HEK293T (cell line): Measurements from ENCODE around the gene SELENOP.

Experiments
- CTCF ChIA-PET: fragments of 350-600 bp; formaldehyde crosslinking; extraction: SDS; loops from one replicate; lab custom pipeline; 2021; ENCODE audit warnings: antibody characterized with exemption, inconsistent platforms; lab: Yijun Ruan, JAX
- POLR2A ChIA-PET: fragments of 350-600 bp; formaldehyde crosslinking; extraction: SDS; loops from one replicate; lab custom pipeline; 2020; ENCODE audit warnings: antibody characterized with exemption, inconsistent platforms; lab: Yijun Ruan, JAX
- DNase-seq: peaks from one replicate; pipeline ENCODE4 v3.0.0; 2012; ENCODE audit warnings: mixed read lengths; ENCODE audit errors: extremely low spot score
- ARNT ChIP-seq: fragments of 450-650 bp; IDR thresholded peaks from 2 replicates; pipeline ENCODE4 v1.6.1; 2017; ENCODE audit warnings: mild to moderate bottlenecking
- BHLHE40 ChIP-seq: fragments of 450-650 bp; IDR thresholded peaks from 2 replicates; pipeline ENCODE4 v1.6.1; 2016; ENCODE audit warnings: mild to moderate bottlenecking, moderate library complexity, borderline replicate concordance
- CTBP1 ChIP-seq: fragments of 450-650 bp; IDR thresholded peaks from 2 replicates; pipeline ENCODE4 v1.6.1; 2016; ENCODE audit warnings: borderline replicate concordance
- ELF4 ChIP-seq: fragments of 450-650 bp; IDR thresholded peaks from 2 replicates; pipeline ENCODE4 v1.6.1; 2017; ENCODE audit warnings: antibody characterized with exemption
- FOXA1 ChIP-seq: fragments of 450-650 bp; IDR thresholded peaks from 2 replicates; pipeline ENCODE4 v1.6.1; 2016; ENCODE audit warnings: mild to moderate bottlenecking
- FOXK2 ChIP-seq: fragments of 450-650 bp; IDR thresholded peaks from 2 replicates; pipeline ENCODE4 v1.6.1; 2016; ENCODE audit warnings: mild to moderate bottlenecking
- FOXM1 ChIP-seq: fragments of 450-650 bp; IDR thresholded peaks from 2 replicates; pipeline ENCODE4 v1.6.1; 2017; ENCODE audit warnings: mild to moderate bottlenecking, borderline replicate concordance
- HDGF ChIP-seq: fragments of 450-650 bp; IDR thresholded peaks from 2 replicates; pipeline ENCODE4 v1.6.1; 2017; ENCODE audit warnings: antibody characterized with exemption, borderline replicate concordance
- L3MBTL2 ChIP-seq: fragments of 450-650 bp; conservative IDR thresholded peaks from 2 replicates; pipeline ENCODE4 v1.6.1; 2016; ENCODE audit warnings: mild to moderate bottlenecking
- LEF1 ChIP-seq: fragments of 450-650 bp; IDR thresholded peaks from 2 replicates; pipeline ENCODE4 v1.6.1; 2017; ENCODE audit warnings: mild to moderate bottlenecking, borderline replicate concordance
- NFRKB ChIP-seq: fragments of 450-650 bp; IDR thresholded peaks from 2 replicates; pipeline ENCODE4 v1.6.1; 2016; ENCODE audit warnings: mild to moderate bottlenecking, moderate library complexity
- PKNOX1 ChIP-seq: fragments of 450-650 bp; IDR thresholded peaks from 2 replicates; pipeline ENCODE4 v1.6.1; 2016
- SP1 ChIP-seq: fragments of 450-650 bp; IDR thresholded peaks from 2 replicates; pipeline ENCODE4 v1.6.1; 2017
- SUZ12 ChIP-seq: fragments of 450-650 bp; IDR thresholded peaks from 2 replicates; pipeline ENCODE4 v1.6.1; 2016; ENCODE audit warnings: mild to moderate bottlenecking
- TARDBP ChIP-seq: fragments of 450-650 bp; IDR thresholded peaks from 2 replicates; pipeline ENCODE4 v1.6.1; 2016
- ZNF384 ChIP-seq: fragments of 450-650 bp; IDR thresholded peaks from 2 replicates; pipeline ENCODE4 v1.6.1; 2016

Gene SELENOP

GRCh38 chr5:42785756-42786155 lies 25.9 kb downstream of the SELENOP start:
- no peak for DNase-seq
- ChIA-PET POLR2A (no interaction called here), CTCF (no interaction called here)
- no peak for TF ChIP-seq L3MBTL2
- TF ChIP-seq LEF1, result no peak
- no peak for TF ChIP-seq PKNOX1
- no peak for TF ChIP-seq NFRKB
- no peak for TF ChIP-seq SUZ12
- TF ChIP-seq TARDBP, result no peak

- no peak for DNase-seq
- TF ChIP-seq NFRKB (no peak), LEF1 (no peak), L3MBTL2 (no peak), FOXA1 (no peak), ZNF384 (no peak), PKNOX1 (no peak), SUZ12 (no peak), SP1 (no peak), FOXK2 (no peak), ARNT (no peak), FOXM1 (no peak), HDGF (no peak), BHLHE40 (no peak), TARDBP (no peak)
- ChIA-PET CTCF (no interaction called here), POLR2A (no interaction called here)
These were observed 27.6 kb downstream of the SELENOP start for GRCh38 chr5:42784132-42784531.

- TF ChIP-seq HDGF (no peak), ELF4 (no peak), FOXM1 (no peak), SUZ12 (no peak), LEF1 (no peak), TARDBP (no peak), NFRKB (no peak), PKNOX1 (no peak), L3MBTL2 (no peak)
- ChIA-PET POLR2A (no interaction called here), CTCF (interaction anchor here (1.0 kb wide), 1 partner anchor 724 kb away, joined by 3 read pairs; no protein-coding TSS in a partner anchor)
- DNase-seq, result no peak
These were observed 30.1 kb downstream of the SELENOP start for GRCh38 chr5:42781584-42781983.

GRCh38 chr5:42779083-42779482 lies 32.6 kb downstream of the SELENOP start:
- CTCF ChIA-PET, result no interaction called here
- TF ChIP-seq SP1 (no peak), ARNT (no peak), ZNF384 (no peak), HDGF (no peak), BHLHE40 (no peak), ELF4 (no peak), FOXA1 (no peak), SUZ12 (no peak), PKNOX1 (no peak), NFRKB (no peak), FOXK2 (no peak), CTBP1 (no peak), L3MBTL2 (no peak), TARDBP (no peak)
- no peak for DNase-seq
- POLR2A ChIA-PET, result no interaction called here

- no peak for DNase-seq
- TF ChIP-seq ELF4 (no peak), SUZ12 (no peak), ZNF384 (no peak), ARNT (no peak), LEF1 (no peak), CTBP1 (no peak), FOXK2 (no peak), HDGF (no peak)
- ChIA-PET POLR2A (no interaction called here), CTCF (no interaction called here)
These were observed 39.3 kb downstream of the SELENOP start for GRCh38 chr5:42772265-42772993.

GRCh38 chr5:42770003-42770402 lies 41.7 kb downstream of the SELENOP start:
- POLR2A ChIA-PET, result no interaction called here
- CTCF ChIA-PET, result no interaction called here
- no peak for DNase-seq
- TF ChIP-seq LEF1 (no peak), TARDBP (no peak), SUZ12 (no peak), PKNOX1 (no peak), SP1 (no peak), NFRKB (no peak), HDGF (no peak), FOXA1 (no peak), ARNT (no peak), FOXK2 (no peak), BHLHE40 (no peak)
